Measurements from ENCODE around the gene RNF212.

The RNF212 gene

DNA sequence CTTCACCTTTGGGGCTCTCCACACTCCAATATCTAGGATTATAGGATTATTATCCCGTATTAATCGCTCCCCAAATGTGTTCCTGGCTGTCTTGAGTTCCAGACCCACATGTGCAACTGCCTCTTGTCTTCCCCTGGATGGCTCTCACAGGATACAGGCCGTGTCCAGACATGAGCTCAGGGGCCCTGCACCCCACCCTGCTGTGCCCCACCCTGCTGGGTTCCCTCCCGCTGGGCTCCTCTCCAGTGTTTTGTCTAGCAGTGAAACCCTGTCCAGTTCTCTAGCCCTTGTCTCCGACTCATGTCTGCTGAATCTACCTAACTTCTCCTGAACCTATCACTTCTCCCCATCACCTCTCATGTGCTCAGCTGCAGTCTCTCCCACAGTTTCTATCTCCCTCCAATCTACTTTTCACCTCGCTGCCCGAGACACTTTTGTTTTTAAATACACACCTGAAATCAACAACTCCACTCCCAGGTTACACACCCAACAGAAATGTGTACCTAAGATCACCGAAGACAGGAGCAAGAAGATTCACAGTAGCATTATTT, 2.0 kb downstream of the RNF212 start:
- TF ChIP-seq, protein P1, sequence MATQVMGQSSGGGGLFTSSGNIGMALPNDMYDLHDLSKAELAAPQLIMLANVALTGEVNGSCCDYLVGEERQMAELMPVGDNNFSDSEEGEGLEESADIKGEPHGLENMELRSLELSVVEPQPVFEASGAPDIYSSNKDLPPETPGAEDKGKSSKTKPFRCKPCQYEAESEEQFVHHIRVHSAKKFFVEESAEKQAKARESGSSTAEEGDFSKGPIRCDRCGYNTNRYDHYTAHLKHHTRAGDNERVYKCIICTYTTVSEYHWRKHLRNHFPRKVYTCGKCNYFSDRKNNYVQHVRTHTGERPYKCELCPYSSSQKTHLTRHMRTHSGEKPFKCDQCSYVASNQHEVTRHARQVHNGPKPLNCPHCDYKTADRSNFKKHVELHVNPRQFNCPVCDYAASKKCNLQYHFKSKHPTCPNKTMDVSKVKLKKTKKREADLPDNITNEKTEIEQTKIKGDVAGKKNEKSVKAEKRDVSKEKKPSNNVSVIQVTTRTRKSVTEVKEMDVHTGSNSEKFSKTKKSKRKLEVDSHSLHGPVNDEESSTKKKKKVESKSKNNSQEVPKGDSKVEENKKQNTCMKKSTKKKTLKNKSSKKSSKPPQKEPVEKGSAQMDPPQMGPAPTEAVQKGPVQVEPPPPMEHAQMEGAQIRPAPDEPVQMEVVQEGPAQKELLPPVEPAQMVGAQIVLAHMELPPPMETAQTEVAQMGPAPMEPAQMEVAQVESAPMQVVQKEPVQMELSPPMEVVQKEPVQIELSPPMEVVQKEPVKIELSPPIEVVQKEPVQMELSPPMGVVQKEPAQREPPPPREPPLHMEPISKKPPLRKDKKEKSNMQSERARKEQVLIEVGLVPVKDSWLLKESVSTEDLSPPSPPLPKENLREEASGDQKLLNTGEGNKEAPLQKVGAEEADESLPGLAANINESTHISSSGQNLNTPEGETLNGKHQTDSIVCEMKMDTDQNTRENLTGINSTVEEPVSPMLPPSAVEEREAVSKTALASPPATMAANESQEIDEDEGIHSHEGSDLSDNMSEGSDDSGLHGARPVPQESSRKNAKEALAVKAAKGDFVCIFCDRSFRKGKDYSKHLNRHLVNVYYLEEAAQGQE (IDR thresholded peaks at IDR 0.05; ENCODE audit: low read depth), result no peak
- TF ChIP-seq CREB1 (IDR thresholded peaks at IDR 0.05; ENCODE audit: low read depth) (no peak), CEBPB (IDR thresholded peaks at IDR 0.05) (no peak), TCF12 (IDR thresholded peaks at IDR 0.05; ENCODE audit: low read depth) (no peak), TAF1 (IDR thresholded peaks at IDR 0.05; ENCODE audit: low read depth) (no peak), EP300 (IDR thresholded peaks at IDR 0.05; ENCODE audit: borderline replicate concordance) (no peak), ZBTB7A (IDR thresholded peaks at IDR 0.05; ENCODE audit: low read depth) (no peak), NFIC (IDR thresholded peaks at IDR 0.05) (no peak), EGR1 (IDR thresholded peaks at IDR 0.05) (no peak), FOXM1 (IDR thresholded peaks at IDR 0.05; ENCODE audit: borderline replicate concordance, low read depth) (no peak)
- TF ChIP-seq, protein P2, sequence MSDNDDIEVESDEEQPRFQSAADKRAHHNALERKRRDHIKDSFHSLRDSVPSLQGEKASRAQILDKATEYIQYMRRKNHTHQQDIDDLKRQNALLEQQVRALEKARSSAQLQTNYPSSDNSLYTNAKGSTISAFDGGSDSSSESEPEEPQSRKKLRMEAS (IDR thresholded peaks at IDR 0.05), result no peak
- TF ChIP-seq, protein P3, sequence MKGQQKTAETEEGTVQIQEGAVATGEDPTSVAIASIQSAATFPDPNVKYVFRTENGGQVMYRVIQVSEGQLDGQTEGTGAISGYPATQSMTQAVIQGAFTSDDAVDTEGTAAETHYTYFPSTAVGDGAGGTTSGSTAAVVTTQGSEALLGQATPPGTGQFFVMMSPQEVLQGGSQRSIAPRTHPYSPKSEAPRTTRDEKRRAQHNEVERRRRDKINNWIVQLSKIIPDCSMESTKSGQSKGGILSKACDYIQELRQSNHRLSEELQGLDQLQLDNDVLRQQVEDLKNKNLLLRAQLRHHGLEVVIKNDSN (IDR thresholded peaks at IDR 0.05), result no peak

DNA sequence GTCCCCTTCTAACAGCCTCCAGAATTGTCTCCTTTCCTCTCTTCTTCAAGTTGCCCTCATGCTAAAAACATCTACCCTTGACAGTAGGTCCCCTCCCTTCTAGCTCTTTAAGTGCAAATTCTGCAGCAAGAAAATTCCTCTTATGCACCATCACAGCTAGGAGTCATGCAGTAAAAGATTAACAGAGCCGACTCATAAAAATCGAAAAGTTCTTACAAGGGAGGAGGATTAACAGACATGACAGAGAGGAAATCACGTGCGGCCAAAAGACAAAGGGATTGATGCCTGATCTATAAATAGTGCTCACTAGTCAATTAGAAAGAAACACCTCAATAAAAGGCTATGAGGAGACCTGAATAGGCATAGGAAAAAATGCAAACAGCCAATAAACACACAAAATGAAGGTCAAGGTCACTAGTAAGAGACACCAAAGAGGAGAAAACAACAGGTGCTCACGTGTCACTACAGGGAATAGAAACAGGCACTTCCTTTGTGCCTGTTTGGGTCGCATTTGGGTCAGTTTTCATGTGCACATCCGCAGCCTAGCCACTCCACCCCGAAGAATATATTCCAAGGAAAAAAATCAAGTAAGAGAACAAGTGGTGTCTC, 3.4 kb downstream of the RNF212 start:
- TF ChIP-seq TEAD4 (IDR thresholded peaks at IDR 0.05) (no peak), EP300 (IDR thresholded peaks at IDR 0.05; ENCODE audit: borderline replicate concordance) (no peak), CEBPB (IDR thresholded peaks at IDR 0.05) (no peak), RAD21 (IDR thresholded peaks at IDR 0.05; ENCODE audit: low read depth) (no peak), EGR1 (IDR thresholded peaks at IDR 0.05) (no peak), YY1 (IDR thresholded peaks at IDR 0.05; ENCODE audit: low read depth) (no peak), NFIC (IDR thresholded peaks at IDR 0.05) (no peak), ZBTB7A (IDR thresholded peaks at IDR 0.05; ENCODE audit: low read depth) (no peak)
- TF ChIP-seq, protein P3 (IDR thresholded peaks at IDR 0.05), result no peak
- TF ChIP-seq, protein P2 (IDR thresholded peaks at IDR 0.05), result no peak

DNA sequence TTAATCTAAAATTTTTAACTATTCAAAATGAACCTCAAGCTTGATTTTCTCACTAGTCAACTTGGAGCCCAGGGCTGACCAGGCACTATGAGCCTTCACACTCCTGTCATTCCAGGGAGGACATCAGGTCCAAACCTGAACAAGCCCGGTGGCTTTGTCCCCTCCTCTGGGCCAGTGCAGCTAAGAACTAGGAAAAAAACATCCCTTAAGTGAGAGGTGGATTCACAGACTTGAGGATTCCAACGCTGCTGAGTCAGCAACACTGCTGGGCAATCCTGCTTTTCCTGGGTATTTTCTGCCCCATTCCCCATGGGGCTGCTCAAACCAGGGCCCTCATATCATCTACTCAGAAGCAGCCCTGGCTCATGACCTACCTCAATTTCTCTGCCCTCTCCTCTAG, 4.0 kb downstream of the RNF212 start:
- TF ChIP-seq RAD21 (IDR thresholded peaks at IDR 0.05; ENCODE audit: low read depth), result no peak
- TF ChIP-seq, protein P3 (IDR thresholded peaks at IDR 0.05), result no peak
- TF ChIP-seq TAF1 (IDR thresholded peaks at IDR 0.05; ENCODE audit: low read depth), result no peak
- TF ChIP-seq ZBTB7A (IDR thresholded peaks at IDR 0.05; ENCODE audit: low read depth), result no peak
- TF ChIP-seq FOXM1 (IDR thresholded peaks at IDR 0.05; ENCODE audit: borderline replicate concordance, low read depth), result no peak
- TF ChIP-seq TCF12 (IDR thresholded peaks at IDR 0.05; ENCODE audit: low read depth), result no peak
- no peak for TF ChIP-seq YY1 (IDR thresholded peaks at IDR 0.05; ENCODE audit: low read depth)
- TF ChIP-seq CEBPB (IDR thresholded peaks at IDR 0.05), result no peak
- no peak for TF ChIP-seq NFIC (IDR thresholded peaks at IDR 0.05)
- no peak for TF ChIP-seq EP300 (IDR thresholded peaks at IDR 0.05; ENCODE audit: borderline replicate concordance)
- TF ChIP-seq TEAD4 (IDR thresholded peaks at IDR 0.05), result no peak
- TF ChIP-seq, protein P2 (IDR thresholded peaks at IDR 0.05), result no peak
- TF ChIP-seq EGR1 (IDR thresholded peaks at IDR 0.05), result no peak

DNA sequence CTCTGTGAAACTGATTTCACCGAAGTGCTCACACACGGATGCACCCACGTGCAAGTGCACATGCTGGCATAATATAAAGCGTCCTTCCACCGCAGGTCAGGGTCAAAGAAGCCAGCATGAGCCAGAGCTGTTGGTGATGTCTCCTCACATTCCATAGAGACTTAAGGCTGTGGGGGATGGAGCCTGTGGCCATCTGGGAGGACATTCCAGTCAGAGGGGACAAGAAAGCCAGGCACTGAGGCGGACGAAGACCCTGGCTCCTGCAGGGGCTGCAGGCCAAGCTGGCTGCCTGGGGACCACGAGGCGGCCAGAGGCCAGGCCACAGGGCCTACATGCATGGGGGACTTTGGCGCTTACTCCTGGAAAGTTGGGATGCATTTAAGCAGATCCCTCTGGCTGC, 7.7 kb downstream of the RNF212 start:
- TF ChIP-seq RAD21 (IDR thresholded peaks at IDR 0.05; ENCODE audit: low read depth) (no peak), FOXM1 (IDR thresholded peaks at IDR 0.05; ENCODE audit: borderline replicate concordance, low read depth) (no peak), YY1 (IDR thresholded peaks at IDR 0.05; ENCODE audit: low read depth) (no peak), CEBPB (IDR thresholded peaks at IDR 0.05) (no peak), TAF1 (IDR thresholded peaks at IDR 0.05; ENCODE audit: low read depth) (no peak), EP300 (IDR thresholded peaks at IDR 0.05; ENCODE audit: borderline replicate concordance) (no peak), TEAD4 (IDR thresholded peaks at IDR 0.05) (no peak), CREB1 (IDR thresholded peaks at IDR 0.05; ENCODE audit: low read depth) (no peak), ZBTB7A (IDR thresholded peaks at IDR 0.05; ENCODE audit: low read depth) (no peak), TCF12 (IDR thresholded peaks at IDR 0.05; ENCODE audit: low read depth) (no peak), NFIC (IDR thresholded peaks at IDR 0.05) (no peak), EGR1 (IDR thresholded peaks at IDR 0.05) (no peak)
- TF ChIP-seq, protein P2 (IDR thresholded peaks at IDR 0.05), result no peak
- TF ChIP-seq, protein P3 (IDR thresholded peaks at IDR 0.05), result no peak
- TF ChIP-seq, protein P1 (IDR thresholded peaks at IDR 0.05; ENCODE audit: low read depth), result no peak

Measured in Ishikawa (cell line).